HG03139 (cell line): ENCODE results near the gene KRTAP5-3.
"Not testable (repeated sequence)": the region's sequence is repeated elsewhere in the genome, so short reads cannot be mapped to it uniquely, and the experiment has no call there.

Experiments
- ATAC-seq: cut with Tn5 transposase; IDR thresholded peaks from one replicate; pipeline ENCODE4 v1.9.1; 2021; ENCODE audit not compliant: unreplicated experiment

KRTAP5-3 gene

DNA sequence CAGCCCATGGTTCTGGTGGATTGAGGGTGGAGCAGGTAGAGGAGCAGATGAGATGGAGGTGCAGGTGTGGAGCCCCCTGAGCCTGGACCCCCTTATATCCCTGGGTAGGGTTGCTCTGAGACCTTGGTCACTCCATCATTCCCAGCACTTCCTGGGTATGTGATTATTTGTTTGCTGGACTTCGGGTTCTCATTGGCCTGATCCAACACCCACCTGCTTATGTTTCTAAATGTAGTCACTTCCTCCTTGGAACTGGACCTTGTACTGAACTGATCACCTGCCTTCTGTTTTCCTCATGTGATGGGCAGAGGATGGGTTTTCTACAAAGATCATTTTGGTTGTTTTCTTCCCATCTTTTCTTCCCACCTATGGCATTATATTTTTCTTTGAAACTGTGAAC is 13.8 kb upstream of the KRTAP5-3 start, which contains the start of gene KRTAP5-4:
Gene KRTAP5-4 (minus strand): TSS at position 53 of the 400 bp plus-strand sequence. CDS start 45 bp downstream, at position 8.
- ATAC-seq: no peak

GRCh38 chr11:1619449-1619848 is 11.2 kb upstream of the KRTAP5-3 start:
- no peak for ATAC-seq

DNA sequence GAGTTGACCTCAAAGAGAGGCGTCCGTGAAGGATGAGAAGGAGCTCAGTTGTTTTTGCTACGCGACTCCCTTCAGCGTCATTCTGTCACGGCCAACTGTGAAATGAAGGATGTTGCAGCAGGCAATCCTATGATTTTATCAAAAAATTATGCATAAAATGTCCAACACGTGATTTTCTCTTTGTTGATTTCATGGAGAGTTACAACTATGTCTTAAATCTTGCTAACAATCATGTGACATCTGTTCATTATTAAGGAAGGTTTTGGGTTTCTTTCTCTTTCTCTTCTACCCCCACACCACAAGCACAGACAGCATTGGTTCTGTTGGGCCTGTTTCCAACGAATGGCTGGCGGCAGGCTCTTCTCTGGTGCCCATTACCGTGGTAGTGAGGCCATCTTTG is 10.0 kb upstream of the KRTAP5-3 start:
- ATAC-seq: no peak

DNA sequence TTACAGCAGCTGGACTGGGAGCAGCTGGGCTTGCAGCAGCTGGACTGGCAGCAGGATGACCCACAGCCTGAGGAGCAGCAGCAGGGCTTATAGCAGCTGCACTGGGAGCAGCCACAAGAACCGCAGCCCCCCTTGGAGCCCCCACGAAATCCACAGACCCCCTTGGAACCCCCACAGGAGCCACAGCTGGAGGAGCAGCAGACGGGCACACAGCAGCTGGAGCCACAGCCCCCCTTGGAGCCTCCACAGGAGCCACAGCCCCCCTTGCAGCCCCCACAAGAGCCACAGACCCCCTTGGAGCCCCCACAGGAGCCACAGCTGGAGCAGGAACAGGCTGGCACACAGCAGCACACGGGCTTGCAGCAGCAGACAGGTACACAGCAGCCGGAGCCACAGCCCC is 362 bp downstream of the KRTAP5-3 start:
- ATAC-seq: not testable (repeated sequence)

- not testable (repeated sequence) for ATAC-seq
Measured at GRCh38 chr11:1607156-1607845, 962 bp downstream of the KRTAP5-3 start.

GRCh38 chr11:1605923-1606322 is 2.3 kb downstream of the KRTAP5-3 start:
- ATAC-seq: peak; percentile 84

DNA sequence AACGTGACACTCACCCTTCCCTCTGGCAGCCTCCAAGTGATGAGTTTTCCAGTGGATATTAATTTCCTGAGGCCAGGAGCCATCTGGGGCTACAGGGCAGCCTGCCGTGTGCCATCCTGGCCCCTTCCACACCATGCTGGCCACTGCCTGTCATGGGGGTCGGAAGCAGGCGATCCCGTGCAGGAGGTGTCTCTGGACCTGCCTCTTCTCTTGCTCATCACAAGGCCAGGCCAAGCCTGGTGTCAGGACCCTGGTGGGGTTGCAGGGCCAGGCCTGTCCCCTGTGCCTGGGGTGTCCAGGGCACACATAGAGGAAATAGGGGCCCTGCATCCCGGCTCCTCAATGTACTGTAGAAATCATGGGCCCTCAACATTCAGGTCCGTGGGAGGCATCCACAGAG is 3.6 kb downstream of the KRTAP5-3 start:
- no peak for ATAC-seq

DNA sequence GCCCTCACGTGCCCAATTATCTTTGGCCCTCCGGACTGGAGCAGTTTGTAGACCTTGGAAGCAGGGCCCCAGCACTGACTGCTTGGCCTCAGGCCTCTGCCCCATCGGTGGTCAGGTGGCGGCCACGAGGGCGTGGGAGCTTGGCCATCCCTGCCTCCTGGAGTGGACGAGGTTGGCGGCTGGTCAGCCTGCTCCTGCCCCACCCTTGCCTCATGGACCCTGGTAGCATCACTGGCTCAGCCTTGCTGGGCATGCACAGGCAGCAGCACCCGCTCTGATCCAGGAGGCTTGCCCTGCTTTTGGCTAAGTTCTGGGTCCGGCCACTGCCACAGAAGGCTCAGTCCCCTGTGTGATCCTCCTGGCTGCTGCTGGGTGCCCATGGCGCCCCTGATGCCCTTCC is 4.1 kb downstream of the KRTAP5-3 start:
- ATAC-seq: no peak

- no peak for ATAC-seq
Measured at GRCh38 chr11:1603629-1604028, 4.6 kb downstream of the KRTAP5-3 start.

DNA sequence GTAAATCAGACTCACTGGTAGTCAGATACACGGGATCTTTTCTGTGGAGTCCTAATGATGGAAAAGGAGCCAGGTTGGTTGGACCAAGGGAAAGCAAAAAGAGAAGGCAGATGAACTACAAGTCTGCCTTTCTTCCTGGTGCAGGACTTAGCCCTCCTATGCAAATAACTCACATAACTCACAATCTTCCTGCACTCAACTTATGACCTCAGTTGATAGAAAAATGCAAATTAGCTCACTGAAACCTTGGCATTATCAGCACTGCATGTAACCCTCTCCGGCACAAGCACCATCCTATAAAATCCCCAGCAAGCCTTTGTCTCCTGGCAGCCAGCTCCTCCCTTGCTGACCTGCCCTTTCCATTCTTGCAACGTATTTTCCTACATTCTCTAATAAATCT is 6.6 kb downstream of the KRTAP5-3 start:
- ATAC-seq: not testable (repeated sequence)

DNA sequence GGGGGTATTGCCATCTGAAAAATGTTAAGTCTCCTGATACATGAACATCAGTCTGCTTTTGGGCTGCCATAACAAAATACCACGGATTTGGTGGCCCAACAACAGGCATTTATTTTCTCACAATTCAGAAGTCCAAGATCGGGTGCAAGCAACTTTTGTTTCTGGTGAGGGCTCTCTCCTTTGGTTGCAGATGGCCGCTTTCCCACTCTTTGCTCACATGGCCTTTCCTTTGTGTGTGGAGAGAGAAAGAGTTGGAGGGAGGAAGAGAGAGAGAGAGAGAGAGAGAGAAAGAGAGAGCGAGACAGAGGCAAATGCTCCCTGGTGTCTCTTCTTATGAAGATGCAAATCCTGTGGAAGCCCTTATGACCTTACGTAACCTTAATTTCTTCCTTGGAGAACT is 7.6 kb downstream of the KRTAP5-3 start:
- ATAC-seq: no peak

- ATAC-seq: no peak
Measured at GRCh38 chr11:1598816-1599215, 9.4 kb downstream of the KRTAP5-3 start.

GRCh38 chr11:1598406-1598805 is 9.9 kb downstream of the KRTAP5-3 start:
- ATAC-seq: not testable (repeated sequence)

- no peak for ATAC-seq
Measured at GRCh38 chr11:1597994-1598380, 10.3 kb downstream of the KRTAP5-3 start, which contains the start of gene KRTAP5-2. Gene KRTAP5-2, minus strand, starts transcription at chr11:1598294. Its CDS starts 44 bp downstream, at chr11:1598250.

DNA sequence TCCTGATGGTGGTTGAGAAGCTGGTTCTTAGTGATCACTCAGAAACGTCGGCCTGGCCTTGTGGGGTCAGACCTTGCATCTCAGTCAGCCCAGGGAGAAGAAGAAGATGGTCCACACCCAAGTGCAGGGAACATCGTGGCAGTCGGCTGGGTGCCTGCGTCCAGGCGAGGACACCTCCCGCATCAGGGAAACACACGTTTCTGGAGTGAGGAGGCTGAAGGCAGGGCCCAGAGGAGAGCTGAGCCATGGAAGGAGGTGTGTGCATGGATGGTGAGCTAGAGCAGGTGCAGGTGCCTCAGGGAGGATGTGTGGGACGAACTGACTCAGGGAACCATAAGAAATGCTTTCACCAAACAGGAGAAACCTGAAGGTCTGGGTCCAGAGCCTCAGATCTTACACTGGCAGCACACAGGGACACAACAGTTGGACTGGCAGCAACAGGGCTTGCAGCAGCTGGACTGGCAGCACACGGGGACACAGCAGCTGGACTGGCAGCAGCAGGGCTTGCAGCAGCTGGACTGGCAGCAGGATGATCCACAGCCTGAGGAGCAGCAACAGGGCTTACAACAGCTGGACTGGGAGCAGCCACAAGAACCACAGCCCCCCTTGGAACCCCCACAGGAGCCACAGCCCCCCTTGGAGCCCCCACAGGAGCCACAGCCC is 10.8 kb downstream of the KRTAP5-3 start:
- ATAC-seq: no peak

DNA sequence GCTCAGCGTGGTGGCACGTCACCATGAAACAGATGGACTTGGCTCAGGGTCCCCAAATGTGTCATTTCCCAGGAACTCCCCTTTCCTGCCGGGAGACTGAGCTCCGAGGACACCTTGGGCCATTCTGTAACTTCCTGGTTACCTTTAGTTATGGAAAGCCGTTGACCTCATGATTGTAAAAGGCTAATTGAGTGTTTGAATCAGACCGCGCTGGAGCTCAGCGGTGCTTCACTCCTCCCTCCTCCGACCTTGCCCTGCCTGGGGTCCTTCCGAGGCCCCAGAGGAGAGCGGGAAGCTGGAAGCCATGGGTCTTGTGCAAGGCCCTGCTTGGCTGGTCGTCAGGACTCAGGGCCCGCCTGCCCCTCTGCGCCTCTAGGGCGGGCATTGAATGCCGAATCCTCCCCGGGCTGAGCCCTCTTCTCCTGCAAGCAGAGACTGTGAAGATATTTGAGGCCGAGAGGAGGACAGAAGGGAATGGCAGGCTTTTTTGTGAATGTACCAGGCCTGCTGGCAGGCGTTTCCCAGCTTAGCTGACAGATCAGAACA is 11.6 kb downstream of the KRTAP5-3 start:
- ATAC-seq: not testable (repeated sequence)

DNA sequence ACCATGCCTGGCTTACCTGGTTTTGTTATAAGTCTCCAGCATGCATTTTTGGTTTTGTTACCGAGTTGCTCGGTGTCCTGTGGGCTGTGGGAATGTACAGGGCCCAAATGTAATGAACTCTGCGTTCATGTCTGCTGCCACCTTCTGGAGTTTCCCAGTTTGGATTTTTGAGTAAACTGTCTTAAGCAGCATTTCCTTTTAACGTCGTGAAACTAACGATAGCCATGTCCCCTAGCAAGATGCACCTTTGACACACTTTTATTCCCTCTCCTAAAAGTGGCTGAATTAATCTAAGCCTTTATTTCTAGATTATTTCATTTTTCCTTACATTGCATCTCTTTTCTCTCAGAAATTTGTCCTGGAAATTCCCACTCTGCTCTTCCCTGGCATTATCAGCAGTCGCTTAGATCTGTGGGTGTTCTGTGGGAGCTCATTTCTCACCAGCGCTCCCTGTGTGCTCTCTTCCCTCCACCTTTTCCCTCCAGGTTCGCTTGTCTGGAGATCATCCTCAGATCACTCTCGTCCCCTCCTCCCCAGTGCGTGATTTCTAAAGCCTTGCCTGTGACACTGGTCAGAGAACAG is 12.2 kb downstream of the KRTAP5-3 start:
- ATAC-seq: not testable (repeated sequence)

- ATAC-seq: no peak
Measured at GRCh38 chr11:1592628-1593027, 15.6 kb downstream of the KRTAP5-3 start.

GRCh38 chr11:1589996-1590395 is 18.3 kb downstream of the KRTAP5-3 start:
- no peak for ATAC-seq

GRCh38 chr11:1589191-1589963 is 18.9 kb downstream of the KRTAP5-3 start:
- not testable (repeated sequence) for ATAC-seq

- no peak for ATAC-seq
Measured at GRCh38 chr11:1586699-1587098, 21.6 kb downstream of the KRTAP5-3 start.
